Skin of body (tissue), 2 donors: ENCODE measurements around the gene UNK. TPM values are rescaled to one million over a fixed set of nuclear protein-coding genes. Genes with fewer than 3 reads are reported as not detected.
"Not testable (repeated sequence)": the region's sequence is repeated elsewhere in the genome, so short reads cannot be mapped to it uniquely, and the experiment has no call there.

Experiments
- DNase-seq: peaks from one replicate; lab custom pipeline; 2025; lab: John Stamatoyannopoulos, UW
- total RNA-seq: library from RNA; depleted of rRNA; stranded (reverse); fragments of >200 nt; gene quantifications from one replicate; pipeline ENCODE4 v1.2.3, GENCODE V29; 2014

Gene UNK
- total RNA-seq, 1 donor from 2014 or later: 39.2 TPM

GRCh38 chr17:75795820-75796607, 11.4 kb downstream of the UNK start:
- no peak for DNase-seq

GRCh38 chr17:75799402-75799801, 14.8 kb downstream of the UNK start:
- DNase-seq: no peak

GRCh38 chr17:75803883-75804282, 19.3 kb downstream of the UNK start:
- no peak for DNase-seq

- DNase-seq: no peak
Observed at GRCh38 chr17:75806822-75807500, 22.4 kb downstream of the UNK start.

- DNase-seq: no peak
Observed at GRCh38 chr17:75807861-75808260, 23.3 kb downstream of the UNK start.

GRCh38 chr17:75808549-75808904, 23.9 kb downstream of the UNK start:
- no peak for DNase-seq

- DNase-seq: no peak
Observed at GRCh38 chr17:75808905-75809621, 24.5 kb downstream of the UNK start.

GRCh38 chr17:75809631-75810111, 25.1 kb downstream of the UNK start:
- no peak for DNase-seq

- DNase-seq: no peak
Observed at GRCh38 chr17:75810216-75810615, 25.6 kb downstream of the UNK start.

GRCh38 chr17:75810756-75811155, 26.1 kb downstream of the UNK start:
- not testable (repeated sequence) for DNase-seq

GRCh38 chr17:75811174-75811573, 26.6 kb downstream of the UNK start:
- no peak for DNase-seq

GRCh38 chr17:75812096-75813013, 27.7 kb downstream of the UNK start:
- DNase-seq: no peak

GRCh38 chr17:75813081-75814020, 28.7 kb downstream of the UNK start:
- DNase-seq: no peak

- no peak for DNase-seq
Observed at GRCh38 chr17:75814021-75814395, 29.4 kb downstream of the UNK start.

- DNase-seq: no peak
Observed at GRCh38 chr17:75814900-75815373, 30.3 kb downstream of the UNK start.

- DNase-seq: no peak
Observed at GRCh38 chr17:75815399-75815798, 30.8 kb downstream of the UNK start.

GRCh38 chr17:75816693-75817092, 32.1 kb downstream of the UNK start:
- no peak for DNase-seq

GRCh38 chr17:75817571-75817970, 33.0 kb downstream of the UNK start:
- no peak for DNase-seq

GRCh38 chr17:75818326-75818885, 33.8 kb downstream of the UNK start:
- DNase-seq: no peak

GRCh38 chr17:75819116-75819515, 34.5 kb downstream of the UNK start:
- no peak for DNase-seq
